GF-D8 (cell line): Measurements from ENCODE around the gene AMFR.
"Not testable (repeated sequence)": the region's sequence is repeated elsewhere in the genome, so short reads cannot be mapped to it uniquely, and the experiment has no call there.

Experiments used
- DNase-seq: peaks from one replicate; lab custom pipeline; 2025; lab: John Stamatoyannopoulos, UW

AMFR gene

DNA sequence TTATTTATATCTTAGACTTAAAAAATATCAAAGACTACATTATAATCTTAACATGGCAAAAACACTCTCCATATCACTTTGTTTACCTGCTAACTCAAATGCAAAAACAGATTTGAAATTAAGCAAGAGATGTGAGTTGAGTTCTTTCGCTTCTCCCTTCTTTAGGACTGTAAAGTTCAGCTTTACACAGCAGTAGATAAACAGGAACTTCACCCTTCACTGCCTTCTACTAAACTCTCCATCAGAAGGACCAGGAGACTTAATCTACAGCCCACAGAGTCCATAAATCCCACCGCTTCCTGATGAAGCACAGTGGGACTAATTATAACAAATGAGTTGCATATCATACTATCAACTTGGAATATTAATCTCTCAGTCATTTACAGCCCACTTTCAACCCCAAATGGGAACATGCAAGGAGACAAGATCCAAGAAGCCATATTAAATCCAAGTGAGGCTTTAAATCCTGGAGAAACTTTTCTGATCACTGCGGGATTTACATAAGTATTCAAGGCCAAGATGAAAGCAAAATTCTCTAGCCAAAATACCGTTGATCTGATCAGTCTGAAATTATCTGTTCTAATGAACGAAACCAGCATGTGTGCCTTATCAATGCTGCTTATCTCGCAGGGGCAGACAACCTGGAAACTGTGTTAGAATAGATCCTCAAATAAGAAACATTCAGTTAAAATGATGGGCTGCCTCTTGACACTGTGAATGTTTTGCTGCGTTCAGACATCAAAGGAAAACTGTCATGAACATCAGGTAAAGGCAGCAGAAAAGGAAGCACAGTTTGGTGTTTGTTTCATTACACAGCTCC lies 1.6 kb downstream of the AMFR start:
- DNase-seq: peak; percentile 6

DNA sequence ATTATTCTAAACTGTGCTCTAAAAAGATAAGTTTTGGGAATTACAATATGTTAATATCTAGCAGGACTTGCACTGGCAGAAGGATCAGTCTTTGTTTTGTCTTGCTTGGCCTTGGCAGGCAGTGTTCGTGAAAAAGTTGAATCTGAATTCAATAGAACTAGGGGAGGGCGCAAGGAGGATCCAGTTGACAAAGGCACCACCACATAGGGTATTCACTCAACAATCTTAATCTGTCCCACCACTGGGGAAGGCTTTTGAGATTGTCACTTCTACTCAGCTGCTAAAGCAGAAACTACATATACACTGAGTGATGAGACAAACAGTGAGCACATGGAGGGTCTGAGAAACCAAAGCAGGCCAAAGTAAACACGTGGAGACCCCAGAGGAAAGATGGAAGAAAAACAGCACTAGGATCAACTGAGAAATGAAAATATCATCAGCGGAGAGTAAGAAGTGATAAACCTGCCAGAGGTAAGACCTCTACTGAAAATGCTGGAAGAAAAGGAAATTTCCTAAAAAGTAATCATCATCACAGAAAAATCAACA lies 2.4 kb downstream of the AMFR start:
- DNase-seq: no peak

DNA sequence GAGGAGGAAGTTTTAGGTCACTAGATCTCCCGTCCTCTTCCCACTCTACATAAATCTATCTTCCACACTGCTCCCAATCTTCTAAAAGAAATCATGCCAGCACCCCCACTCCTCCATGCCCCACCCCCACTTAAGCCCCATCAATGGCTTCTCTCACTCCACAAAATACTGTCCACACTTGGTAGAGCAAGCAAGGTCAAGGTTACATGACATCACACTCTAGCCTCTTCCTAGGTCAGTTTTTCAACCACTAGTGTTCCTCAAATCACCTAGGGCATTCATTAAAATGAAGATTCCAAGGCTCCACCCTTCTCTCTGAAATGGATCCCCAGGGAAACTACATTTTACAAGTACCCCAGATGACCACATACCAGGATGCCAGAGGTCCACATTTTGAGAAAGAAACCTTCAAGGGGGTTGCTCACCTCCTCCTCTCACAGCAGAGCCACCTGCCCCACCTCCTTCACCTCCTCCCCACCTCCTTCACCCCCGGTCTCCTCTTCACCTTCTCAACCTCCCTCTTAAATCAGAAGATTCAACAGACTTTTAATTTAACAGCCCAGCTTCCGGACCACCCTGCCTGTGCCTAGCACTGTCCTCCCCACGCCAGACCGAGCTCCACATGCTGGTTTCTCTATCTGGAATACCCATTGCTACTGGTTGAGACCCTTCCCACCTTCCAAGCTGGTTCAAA lies 3.2 kb downstream of the AMFR start:
- no peak for DNase-seq

DNA sequence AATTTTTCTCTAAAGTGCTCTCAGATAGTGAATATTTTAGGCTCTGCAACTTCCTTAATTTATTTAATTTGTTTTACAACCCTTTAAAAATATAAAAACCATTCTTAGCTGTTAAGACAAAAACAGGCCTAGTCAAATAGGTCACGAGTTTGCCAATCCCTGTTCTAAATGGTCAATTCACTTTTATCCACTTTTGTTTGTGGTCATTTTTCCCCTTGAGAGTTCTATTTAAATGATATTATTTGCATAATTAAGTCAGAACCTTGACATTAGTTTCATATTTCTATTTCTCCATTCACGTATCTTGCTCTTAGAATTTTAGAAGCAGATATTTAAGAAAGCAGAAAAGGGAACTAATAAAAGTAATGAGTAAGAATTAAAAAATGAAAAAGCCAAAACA lies 4.0 kb downstream of the AMFR start:
- no peak for DNase-seq

DNA sequence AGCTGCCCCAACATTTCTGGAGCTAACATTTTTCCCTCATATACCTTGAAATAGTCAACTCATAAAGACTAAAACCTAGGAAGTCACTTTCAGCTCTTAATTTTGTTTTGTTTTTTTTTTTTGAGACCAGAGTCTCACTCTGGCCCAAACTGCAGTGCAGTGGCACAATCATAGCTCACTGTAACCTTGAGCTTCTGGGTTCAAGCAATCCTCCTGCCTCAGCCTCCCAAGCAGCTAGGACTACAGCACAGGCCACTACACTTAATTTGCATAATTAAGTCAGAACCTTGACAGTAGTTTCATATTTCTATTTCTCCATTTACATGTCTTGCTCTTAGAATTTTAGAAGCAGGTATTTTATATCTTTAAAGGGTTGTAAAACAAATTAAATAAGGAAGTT lies 4.7 kb downstream of the AMFR start:
- DNase-seq: no peak

DNA sequence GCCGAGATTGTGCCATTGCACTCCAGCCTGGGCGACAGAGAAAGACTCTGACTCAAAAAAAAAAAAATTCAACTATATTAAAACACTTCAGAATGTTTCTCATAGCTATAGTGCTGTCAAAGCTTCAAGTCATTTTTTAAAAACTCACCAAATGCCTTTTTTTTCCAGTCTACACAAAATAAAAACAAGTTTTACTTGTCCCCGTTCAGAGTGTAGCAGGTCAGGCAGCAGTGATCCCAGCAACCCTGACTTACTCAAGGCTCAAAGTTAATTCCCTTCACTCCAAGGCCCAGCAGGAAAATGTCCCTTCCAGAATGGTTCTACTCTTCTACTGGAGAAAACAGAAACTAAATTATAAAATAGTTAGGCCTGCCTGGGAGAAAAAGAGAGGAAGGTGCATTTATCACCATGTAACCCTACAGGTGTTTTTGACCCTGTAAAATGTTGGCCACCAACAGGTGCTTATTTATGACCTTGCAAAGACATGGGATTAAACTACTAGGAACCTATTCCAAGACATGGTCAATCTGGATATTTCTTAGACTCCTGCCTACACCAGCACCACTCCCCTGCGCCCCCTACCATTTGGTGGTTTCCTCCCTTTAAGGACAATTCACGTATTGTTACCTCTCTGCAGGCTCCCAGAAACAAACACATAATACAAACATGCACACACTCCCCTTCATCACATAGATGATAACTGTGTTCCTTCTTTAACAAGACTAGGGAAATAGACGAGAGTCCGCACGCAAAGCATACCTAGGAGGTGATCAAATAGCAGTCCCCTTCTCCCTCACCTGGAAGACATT lies 5.4 kb downstream of the AMFR start:
- DNase-seq: no peak

DNA sequence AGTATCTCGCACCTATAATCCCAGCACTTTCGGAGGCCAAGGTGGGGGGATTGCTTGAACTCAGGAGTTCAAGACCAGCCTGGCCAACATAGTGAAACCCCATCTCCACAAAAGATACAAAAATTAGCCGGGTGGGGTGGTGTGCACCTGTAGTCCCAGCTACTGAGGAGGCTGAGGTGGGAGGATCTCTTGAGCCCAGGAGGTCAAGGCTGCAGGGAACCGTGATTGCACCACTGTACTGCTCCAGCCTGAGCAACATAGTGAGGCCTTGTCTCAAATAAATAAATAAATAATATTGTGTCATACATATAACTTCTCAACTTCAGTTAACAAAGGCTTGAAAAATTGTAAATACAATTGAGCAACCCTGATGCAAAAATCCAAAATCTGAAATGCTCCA lies 8.2 kb downstream of the AMFR start:
- DNase-seq: no peak

DNA sequence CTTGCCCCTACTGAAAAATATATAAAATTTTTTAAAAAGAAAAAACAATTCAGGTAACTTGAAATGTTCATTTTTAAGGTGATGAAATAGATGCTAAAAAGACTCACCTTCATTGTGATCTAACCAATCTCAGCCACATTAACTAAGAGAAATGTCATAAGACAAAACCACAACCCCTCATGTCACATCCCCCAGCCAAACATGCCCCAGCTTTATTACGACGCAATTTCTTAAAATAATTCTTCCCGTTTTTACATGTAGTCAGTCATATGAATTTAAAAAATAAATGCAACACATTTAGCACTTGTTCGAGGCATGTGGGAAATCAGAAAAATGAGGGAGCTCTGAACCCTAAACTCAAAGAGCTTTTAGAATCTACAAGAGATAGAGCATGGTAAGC lies 9.5 kb downstream of the AMFR start:
- DNase-seq: no peak

DNA sequence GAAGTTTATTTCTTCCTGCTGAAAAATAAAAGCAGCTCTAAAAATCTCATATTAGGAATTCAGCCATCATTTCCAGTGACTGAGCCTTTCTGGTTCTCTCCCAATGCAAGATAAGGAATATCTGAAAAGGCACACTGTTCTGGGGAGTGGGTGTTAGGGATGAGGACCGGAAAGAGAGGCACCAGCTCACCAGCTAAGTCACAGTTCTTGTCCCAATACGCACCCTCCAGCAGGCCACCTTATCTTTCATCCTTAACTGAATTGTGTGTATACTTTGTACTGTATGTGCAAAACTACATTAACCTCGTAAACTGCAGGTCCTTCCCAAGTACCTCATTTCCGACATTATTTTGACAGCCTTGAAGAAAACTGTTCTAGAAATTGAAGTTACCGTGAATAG lies 11.0 kb downstream of the AMFR start:
- no peak for DNase-seq

DNA sequence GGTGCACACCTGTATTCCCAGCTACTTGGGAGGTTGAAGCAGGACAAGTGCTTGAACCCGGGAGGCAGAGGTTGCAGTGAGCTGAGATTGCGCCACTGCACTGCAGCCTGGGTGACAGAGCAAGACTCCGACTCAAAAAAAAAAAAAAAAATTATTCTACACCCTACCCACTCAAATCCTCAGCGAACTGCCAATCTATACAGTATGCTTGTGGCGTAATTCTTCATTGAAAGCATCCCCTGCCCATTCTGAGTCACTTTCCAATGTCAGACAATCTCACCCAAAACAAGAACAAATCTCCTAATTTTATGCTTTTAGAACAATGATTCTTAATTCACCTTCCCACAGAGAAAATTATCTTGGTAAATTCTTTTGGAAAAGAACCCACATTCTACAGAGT lies 12.0 kb downstream of the AMFR start:
- DNase-seq: no peak

DNA sequence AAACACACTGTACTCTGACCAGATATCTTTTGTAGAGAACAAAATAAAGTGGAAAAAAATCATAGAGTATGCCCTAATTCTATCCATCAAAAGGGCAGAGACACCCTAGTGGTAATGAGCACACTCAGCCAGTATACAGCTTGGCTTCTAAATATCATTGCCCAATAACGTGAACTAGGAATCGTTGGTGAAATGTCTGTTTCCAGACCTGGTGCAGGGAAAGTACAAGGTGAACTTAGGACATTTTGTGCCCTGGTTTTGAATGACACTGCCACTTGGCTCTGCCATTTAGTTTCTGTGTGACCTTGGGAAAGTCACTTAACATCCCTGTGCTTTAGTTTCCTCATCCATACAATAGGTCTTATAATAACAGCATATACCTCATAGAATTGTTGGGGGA lies 13.7 kb downstream of the AMFR start:
- DNase-seq: no peak

DNA sequence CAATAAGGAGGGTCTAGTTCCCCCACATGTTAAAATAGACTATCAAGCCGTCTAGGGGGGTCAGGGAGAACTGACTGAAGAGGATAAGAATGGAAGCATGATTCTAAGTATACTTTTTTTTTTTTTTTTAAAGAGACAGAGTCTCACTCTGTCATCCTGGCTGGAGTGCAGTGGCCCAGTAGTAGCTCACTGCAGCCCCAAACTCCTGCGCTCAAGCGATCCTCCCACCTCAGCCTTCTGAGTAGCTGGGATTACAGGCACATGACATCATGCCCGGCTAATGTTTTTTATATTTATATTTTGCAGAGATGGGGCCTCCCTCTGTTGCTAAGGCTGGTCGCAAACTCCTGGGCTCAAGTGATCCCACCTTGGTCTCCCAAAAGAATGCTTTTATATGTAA lies 14.2 kb downstream of the AMFR start:
- no peak for DNase-seq

DNA sequence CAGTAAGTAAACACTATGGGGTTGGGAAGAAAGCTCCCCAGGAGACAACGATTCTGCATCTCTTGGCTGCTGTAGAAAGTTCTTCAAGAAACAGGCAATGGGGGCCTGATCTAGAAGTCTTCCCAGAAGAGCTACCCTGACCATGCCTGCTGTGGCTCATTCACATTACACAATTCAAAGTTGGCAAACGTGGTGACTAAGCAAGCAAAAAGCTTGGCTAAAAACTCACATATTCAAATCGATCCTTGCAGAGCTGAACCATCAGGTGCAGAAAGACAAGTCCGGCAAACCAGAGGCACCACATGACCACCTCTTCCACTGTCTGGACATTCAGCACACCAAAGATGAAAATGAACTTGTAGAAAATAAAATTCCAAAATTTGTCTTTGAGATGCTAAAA lies 16.1 kb downstream of the AMFR start:
- no peak for DNase-seq

DNA sequence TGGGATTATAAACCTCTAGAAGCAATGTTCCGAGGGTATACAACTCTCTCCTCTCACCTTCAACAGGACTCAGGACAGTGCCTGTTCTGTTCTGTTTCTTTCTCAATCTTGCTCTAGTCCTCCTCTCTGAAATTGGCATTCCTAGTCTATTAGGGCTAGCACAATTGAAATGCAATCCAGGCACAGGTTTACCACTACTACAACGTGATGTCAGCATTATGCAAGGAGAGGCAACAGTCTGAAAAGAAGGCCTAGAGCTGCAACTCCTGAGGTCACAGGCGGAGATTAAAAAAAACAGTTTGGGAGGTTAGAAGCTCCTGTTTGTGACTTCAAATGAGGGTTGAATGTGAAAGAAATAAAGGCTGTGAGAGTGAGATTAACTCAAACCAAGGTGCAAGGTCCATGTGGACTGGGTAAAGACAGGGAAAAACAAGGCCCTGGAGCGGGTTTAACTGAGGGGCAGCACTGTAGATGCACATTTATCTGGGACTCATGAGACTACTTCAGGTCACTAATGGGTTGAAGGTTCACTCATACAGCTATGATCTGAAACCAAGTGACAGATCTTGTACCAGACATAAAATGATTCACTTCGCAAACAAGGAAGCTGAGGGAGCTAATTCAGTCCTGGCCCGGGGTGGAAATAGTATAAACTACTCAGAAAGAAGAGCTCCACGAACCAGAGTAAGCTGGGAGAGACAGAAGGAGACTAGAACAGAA lies 16.8 kb downstream of the AMFR start:
- DNase-seq: no peak

DNA sequence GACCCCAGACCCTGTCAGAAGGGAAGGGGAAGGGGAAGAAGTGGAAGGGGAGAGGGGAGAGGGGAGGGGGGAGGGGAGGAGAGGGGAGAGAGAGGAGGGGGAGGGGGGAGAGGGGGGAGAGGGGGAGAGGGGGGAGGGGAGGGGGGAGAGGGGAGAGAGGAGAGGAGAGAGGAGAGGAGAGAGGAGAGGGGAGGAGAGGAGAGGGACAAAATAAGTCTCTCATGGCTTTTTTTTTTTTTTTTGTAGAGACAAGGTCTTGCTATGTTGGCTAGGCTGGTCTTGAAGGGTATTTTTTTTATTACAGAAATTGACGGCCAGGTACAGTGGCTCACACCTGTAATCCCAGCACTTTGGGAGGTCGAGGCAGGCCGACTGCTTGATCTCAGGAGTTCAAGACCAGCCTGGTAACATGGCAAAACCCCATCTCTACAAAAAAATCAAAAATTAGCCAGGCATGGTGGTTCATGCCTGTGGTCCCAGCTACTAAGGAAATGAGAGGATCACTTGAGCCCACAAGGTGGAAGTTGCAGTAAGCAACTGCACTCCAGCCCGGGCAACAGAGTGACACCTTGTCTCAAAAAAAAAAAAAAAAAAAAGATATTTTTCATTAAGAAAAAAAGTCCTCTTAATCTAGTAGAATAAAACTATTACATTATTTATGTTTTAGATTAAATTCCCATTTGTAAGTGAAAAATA lies 19.2 kb downstream of the AMFR start:
- no peak for DNase-seq

DNA sequence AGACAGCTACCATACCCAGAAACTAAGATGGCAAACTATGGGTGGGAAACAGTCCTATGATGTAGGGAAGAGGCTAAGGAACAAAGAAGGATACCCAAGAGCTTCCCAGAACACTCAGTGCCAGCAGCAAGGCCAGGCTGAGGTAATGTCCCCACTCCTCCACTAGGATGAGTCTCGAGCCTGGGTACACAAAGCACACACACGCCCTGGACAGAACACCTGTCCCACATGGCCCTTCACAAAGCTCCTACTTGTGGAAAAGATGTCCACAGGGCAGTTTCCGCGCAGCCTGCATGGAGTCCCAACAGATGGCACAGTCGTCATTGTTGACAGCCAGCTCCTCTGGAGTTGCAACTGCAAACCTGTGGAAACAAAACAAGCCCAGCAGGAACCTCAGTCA lies 23.9 kb downstream of the AMFR start:
- no peak for DNase-seq

DNA sequence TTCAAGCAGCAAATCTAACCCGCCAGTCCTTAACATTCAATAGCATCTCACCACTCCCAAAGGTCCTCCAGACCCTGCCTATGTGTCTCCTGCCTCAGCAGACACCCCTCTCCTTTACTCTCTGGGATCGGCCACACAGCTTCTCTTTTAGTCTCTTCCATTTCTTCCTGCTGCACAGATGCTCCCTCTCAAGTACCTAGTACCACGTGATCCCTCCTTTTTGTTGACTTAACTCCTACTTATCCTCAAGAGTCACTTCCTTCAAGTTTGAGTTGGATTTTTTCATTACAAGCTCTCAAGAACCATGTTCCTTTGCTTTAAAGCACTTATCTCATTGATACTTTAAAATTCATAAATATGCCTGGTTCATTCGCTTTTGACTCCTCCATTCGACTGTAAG lies 24.9 kb downstream of the AMFR start:
- DNase-seq: no peak

DNA sequence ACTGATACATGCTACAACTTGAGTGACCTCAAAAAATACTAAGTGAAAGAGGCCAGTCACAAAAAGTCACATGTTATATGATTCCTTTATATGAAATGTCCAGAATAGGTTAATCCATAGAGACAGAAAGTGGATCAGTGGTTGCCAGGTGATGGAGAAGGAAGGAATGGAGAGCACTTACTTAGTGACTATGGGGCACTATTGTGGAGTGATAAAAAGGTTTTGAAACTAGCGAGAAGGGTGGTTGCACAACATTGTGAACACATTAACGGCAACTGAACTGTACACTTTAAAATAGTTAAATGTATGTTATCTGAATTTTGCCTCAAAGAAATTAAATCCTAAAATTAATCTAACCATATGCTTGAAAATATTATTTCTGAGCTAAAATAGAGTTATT lies 25.9 kb downstream of the AMFR start:
- DNase-seq: no peak

DNA sequence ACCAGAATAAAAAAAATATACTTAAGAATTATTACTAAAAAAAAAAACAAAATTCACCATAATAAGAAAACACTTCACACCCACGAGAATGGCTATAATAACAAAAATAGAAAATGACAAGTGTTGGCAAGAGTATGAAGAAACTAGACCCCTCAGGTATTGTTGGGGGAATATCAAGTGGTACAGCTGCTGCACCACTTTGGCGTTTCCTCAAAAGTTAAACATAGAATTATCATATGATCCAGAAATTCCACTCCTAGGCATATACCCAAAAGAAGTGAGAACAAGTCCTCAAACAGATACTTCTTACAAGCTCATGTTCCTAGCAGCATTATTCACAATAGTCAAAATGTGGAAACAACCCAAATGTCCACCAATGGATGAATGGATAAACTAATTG lies 26.3 kb downstream of the AMFR start:
- DNase-seq: no peak

DNA sequence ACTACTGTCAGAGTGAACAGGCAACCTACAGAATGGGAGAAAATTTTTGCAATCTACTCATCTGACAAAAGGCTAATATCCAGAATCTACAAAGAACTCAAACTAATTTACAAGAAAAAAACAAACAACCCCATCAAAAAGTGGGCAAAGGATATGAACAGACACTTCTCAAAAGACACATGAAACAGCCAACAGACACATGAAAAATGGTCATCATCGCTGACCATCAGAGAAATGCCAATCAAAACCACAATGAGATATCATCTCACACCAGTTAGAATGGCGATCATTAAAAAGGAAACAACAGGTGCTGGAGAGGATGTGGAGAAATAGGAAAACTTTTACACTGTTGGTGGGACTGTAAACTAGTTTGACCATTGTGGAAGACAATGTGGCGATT lies 28.6 kb downstream of the AMFR start:
- not testable (repeated sequence) for DNase-seq

DNA sequence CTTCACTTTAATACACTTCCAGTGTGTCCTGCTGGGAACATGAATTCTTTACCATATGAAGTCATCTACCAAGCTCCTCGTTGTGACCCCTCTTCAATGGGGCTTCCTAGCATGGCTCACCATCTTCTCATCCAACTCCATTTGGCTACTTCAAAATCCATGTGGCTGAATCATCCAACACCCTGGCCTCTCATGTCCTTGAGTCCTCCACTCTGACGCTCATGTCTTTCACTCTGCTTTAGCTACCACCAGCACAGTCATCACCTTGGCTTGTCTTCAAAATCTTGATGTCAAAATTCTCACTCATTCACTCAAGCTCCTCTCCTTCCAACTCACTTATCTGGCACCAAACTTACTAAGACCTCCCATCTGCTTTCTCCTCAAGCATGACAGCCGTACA lies 35.8 kb downstream of the AMFR start:
- DNase-seq: no peak
